Smooth muscle cell (in vitro differentiated cells): ENCODE data around the gene PC. TPM values are rescaled to one million over a fixed set of nuclear protein-coding genes. Genes with fewer than 3 reads are reported as not detected.

ENCODE experiments used
- DNase-seq: peaks from one replicate; lab custom pipeline; 2025; ENCODE audit not compliant: unreplicated experiment; lab: John Stamatoyannopoulos, UW
- H2AFZ ChIP-seq: fragments of 200-600 bp; sonication (generic); 2 replicates; pipeline ENCODE4 v1.6.0; 2016; ENCODE audit warnings: antibody characterized with exemption, low read depth, mild to moderate bottlenecking
- H3F3A ChIP-seq: fragments of 200-600 bp; sonication (generic); 2 replicates; pipeline ENCODE4 v1.6.0; 2017; ENCODE audit warnings: antibody characterized with exemption, low read depth
- H3K27ac ChIP-seq: fragments of 200-600 bp; sonication (generic); 2 replicates; pipeline ENCODE4 v1.5.1; 2016; ENCODE audit warnings: low read depth, mild to moderate bottlenecking
- H3K27me3 ChIP-seq: fragments of 200-600 bp; sonication (generic); 2 replicates; pipeline ENCODE4 v1.6.1; 2016; ENCODE audit warnings: low read depth, mild to moderate bottlenecking
- H3K36me3 ChIP-seq: fragments of 200-600 bp; sonication (generic); 2 replicates; pipeline ENCODE4 v1.5.1; 2016; ENCODE audit warnings: low read depth
- H3K4me1 ChIP-seq: fragments of 200-600 bp; sonication (generic); 2 replicates; pipeline ENCODE4 v1.5.1; 2016; ENCODE audit warnings: low read depth
- H3K4me2 ChIP-seq: fragments of 200-600 bp; sonication (generic); 2 replicates; pipeline ENCODE4 v1.6.0; 2016; ENCODE audit warnings: mild to moderate bottlenecking
- H3K4me3 ChIP-seq: fragments of 200-600 bp; sonication (generic); 2 replicates; pipeline ENCODE4 v1.5.1; 2016; ENCODE audit warnings: mild to moderate bottlenecking
- H3K79me2 ChIP-seq: fragments of 200-600 bp; sonication (generic); 2 replicates; pipeline ENCODE4 v1.6.0; 2016; ENCODE audit warnings: low read depth, mild to moderate bottlenecking
- H3K9ac ChIP-seq: fragments of 200-600 bp; sonication (generic); 2 replicates; pipeline ENCODE4 v1.6.0; 2016; ENCODE audit warnings: low read depth
- H3K9me3 ChIP-seq: fragments of 200-600 bp; sonication (generic); replicated peaks from 2 replicates; pipeline ENCODE4 v1.5.1; 2016; ENCODE audit warnings: low read depth
- H4K20me1 ChIP-seq: fragments of 200-600 bp; sonication (generic); 2 replicates; pipeline ENCODE4 v1.6.0; 2016; ENCODE audit warnings: low read depth
- WGBS: methylation state at CpG from one replicate; pipeline ENCODE4 v1.1.7; 2016; ENCODE audit warnings: low lambda C conversion rate; 5-methylcytosine and 5-hydroxymethylcytosine counted together
- polyA plus RNA-seq: library from polyadenylated mRNA; unstranded; fragments of >200 nt; fragmentation: Nextera tagmentation; extraction: Ambion mirVana; gene quantifications from 2 replicates; pipeline ENCODE4 v1.2.1, GENCODE V29; 2016
- total RNA-seq: library from RNA; depleted of rRNA; stranded (reverse); fragments of >200 nt; gene quantifications from 2 replicates; pipeline ENCODE4 v1.2.3, GENCODE V29; 2014
- TF ChIP-seq, protein P1 (sequence below): fragments of 200-600 bp; sonication (generic); IDR thresholded peaks from 2 replicates; pipeline ENCODE4 v1.5.1; 2017; ENCODE audit warnings: borderline replicate concordance, mild to moderate bottlenecking, antibody characterized with exemption; ENCODE audit not compliant: insufficient read depth, poor library complexity, severe bottlenecking

PC gene
- total and polyA plus RNA-seq, 2 experiments from 2014 or later = 11.8 to 36.1 TPM

DNA sequence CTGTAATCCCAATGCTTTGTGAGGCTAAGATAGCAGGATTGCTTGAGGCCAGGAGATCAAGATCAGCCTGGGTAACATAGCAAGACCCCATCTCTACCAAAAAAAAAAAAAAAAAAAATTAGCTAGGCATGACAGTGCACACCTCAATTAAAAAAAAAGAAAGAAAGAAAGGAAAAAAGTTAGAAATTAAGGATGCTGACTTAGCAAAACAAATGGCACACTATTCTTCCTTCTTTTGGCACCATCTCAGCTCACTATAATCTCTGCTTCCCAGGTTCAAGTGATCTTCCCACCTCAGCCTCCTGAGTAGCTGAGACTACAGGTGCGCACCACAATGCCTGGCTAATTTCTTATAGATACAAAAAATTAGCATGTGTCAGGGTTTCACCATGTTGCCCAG lies 33.9 kb downstream of the PC start:
- H3K9ac ChIP-seq = no peak overlapping the region
- TF ChIP-seq, protein P1, sequence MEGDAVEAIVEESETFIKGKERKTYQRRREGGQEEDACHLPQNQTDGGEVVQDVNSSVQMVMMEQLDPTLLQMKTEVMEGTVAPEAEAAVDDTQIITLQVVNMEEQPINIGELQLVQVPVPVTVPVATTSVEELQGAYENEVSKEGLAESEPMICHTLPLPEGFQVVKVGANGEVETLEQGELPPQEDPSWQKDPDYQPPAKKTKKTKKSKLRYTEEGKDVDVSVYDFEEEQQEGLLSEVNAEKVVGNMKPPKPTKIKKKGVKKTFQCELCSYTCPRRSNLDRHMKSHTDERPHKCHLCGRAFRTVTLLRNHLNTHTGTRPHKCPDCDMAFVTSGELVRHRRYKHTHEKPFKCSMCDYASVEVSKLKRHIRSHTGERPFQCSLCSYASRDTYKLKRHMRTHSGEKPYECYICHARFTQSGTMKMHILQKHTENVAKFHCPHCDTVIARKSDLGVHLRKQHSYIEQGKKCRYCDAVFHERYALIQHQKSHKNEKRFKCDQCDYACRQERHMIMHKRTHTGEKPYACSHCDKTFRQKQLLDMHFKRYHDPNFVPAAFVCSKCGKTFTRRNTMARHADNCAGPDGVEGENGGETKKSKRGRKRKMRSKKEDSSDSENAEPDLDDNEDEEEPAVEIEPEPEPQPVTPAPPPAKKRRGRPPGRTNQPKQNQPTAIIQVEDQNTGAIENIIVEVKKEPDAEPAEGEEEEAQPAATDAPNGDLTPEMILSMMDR = no peak
- no peaks in the 10 kb centered on the region for H3K9me3 ChIP-seq
- H3K4me3 ChIP-seq = no peak overlapping the region
- no peak overlapping the region for H3K27ac ChIP-seq
- 100% methylated on average over 1 of the region's 1 CpG for WGBS
- no peak overlapping the region for H3K4me2 ChIP-seq
- H4K20me1 ChIP-seq = no peaks in the 10 kb centered on the region
- DNase-seq = no peak
- no peak overlapping the region for H2AFZ ChIP-seq
- peaks cover 13% of the 10 kb centered on the region for H3K4me1 ChIP-seq
- H3K27me3 ChIP-seq = no peaks in the 10 kb centered on the region
- H3K79me2 ChIP-seq = no peaks in the 10 kb centered on the region
- no peaks in the 10 kb centered on the region for H3K36me3 ChIP-seq
- no peaks in the 10 kb centered on the region for H3F3A ChIP-seq

DNA sequence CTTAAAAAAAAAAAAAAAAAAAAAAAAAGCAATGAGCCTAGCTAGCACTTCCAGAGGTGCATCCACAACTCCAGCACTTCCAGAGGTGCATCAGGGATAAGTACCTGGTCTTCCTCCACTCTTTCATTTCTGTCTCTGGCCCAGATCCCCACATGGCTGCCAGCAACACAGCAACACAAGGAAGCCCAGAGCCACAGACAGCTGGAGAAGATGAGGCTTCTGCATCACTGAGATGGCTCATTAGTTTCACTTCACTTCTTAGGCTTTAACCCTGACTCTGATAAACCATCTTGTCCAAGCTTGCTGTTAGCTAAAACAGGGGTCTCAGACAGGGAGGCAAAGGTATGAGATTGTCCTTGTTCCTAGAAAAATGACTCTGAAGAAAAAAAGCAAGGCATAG lies 35.6 kb downstream of the PC start:
- no peaks in the 10 kb centered on the region for H3K79me2 ChIP-seq
- H3K9ac ChIP-seq = no peak overlapping the region
- TF ChIP-seq, protein P1 = no peak
- peaks cover 13% of the 10 kb centered on the region for H3K4me1 ChIP-seq
- no peak for DNase-seq
- H3F3A ChIP-seq = no peaks in the 10 kb centered on the region
- no peaks in the 10 kb centered on the region for H3K36me3 ChIP-seq
- H3K4me2 ChIP-seq = no peak overlapping the region
- no peaks in the 10 kb centered on the region for H4K20me1 ChIP-seq
- H2AFZ ChIP-seq = no peak overlapping the region
- no peaks in the 10 kb centered on the region for H3K27me3 ChIP-seq
- H3K4me3 ChIP-seq = no peak overlapping the region
- no peak overlapping the region for H3K27ac ChIP-seq
- H3K9me3 ChIP-seq = no peaks in the 10 kb centered on the region

DNA sequence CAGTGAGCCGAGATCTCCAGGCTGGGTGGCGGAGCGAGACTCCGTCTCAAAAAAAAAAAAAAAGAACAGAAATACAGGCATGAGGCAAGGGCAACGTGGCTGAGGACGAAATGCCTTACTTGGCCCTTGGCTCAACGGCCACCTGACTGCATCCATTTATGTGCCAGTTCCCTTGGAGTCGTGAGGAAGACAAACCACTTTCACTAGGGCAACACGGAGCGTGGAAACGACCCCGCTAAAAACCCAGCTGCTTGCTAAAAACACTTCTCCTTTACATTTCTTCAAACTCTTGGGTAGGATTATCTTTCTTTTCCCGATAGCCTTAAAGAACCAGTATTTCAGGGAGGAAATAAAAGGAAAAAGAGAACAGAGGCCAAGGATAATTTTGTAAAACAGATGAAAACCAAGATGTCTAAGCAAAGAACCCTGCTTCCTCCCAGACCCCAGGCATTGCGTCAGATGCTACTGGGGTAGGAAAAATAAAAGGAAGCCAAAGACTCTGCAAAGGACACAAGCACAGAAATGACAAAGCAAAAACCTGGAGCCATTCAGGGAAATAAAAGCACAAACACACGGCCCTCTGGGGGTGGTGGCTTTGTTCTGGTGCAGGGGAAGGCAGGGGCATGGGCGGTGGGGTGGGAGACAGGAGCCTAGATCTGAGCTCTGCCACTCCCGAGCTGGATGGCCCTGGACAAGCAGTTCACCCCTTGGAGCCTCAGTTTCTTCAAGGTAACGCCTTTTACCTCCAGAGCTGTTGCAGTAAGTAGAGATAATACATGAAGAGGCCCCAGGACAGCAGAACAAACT lies 37.0 kb downstream of the PC start:
- Histone ChIP-seq H3K4me3 (no peak overlapping the region), H3K9me3 (no peaks in the 10 kb centered on the region), H3K4me2 (no peak overlapping the region), H3K79me2 (no peaks in the 10 kb centered on the region), H3K27ac (no peak overlapping the region), H2AFZ (no peak overlapping the region), H3K27me3 (no peaks in the 10 kb centered on the region), H3F3A (no peaks in the 10 kb centered on the region), H3K36me3 (no peaks in the 10 kb centered on the region), H3K9ac (no peak overlapping the region), H4K20me1 (no peaks in the 10 kb centered on the region), H3K4me1 (peaks cover 13% of the 10 kb centered on the region)
- TF ChIP-seq, protein P1 = no peak
- DNase-seq = no peak
- WGBS = 86% methylated on average over 18 of the region's 18 CpGs

DNA sequence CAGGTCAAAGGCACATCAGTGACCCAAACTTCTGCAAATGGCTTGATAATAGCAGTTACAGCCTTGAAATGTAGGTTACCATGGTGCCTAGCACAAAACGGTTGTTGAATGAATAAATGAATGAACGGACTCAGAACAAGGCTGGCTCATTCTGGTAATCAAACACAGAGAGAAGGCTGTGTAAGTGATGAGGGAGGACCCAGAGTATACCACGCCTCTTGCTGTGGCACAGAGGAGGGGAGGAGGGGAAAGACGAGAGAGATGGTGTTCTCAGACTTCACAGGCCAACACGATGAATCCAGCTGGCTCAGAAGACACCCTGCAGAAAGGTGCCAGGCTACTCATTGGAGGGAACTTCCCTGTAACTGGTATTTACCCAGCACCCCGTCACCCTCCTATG lies 38.3 kb downstream of the PC start:
- Histone ChIP-seq H3K36me3 (no peaks in the 10 kb centered on the region), H3F3A (no peaks in the 10 kb centered on the region), H3K9ac (no peak overlapping the region), H3K4me3 (no peak overlapping the region), H3K4me1 (peaks cover 13% of the 10 kb centered on the region), H4K20me1 (no peaks in the 10 kb centered on the region), H3K4me2 (no peak overlapping the region), H3K27me3 (no peaks in the 10 kb centered on the region), H3K79me2 (no peaks in the 10 kb centered on the region), H3K27ac (no peak overlapping the region), H3K9me3 (no peaks in the 10 kb centered on the region), H2AFZ (no peak overlapping the region)
- TF ChIP-seq, protein P1 = no peak
- DNase-seq = no peak
- 83% methylated on average over 6 of the region's 6 CpGs for WGBS
